Ishikawa (cell line): ENCODE measurements around the gene TMEM181.

Experiments used
- CEBPB ChIP-seq: IDR thresholded peaks from 2 replicates; pipeline ENCODE4 v1.6.1; 2012
- CREB1 ChIP-seq: IDR thresholded peaks from 2 replicates; pipeline ENCODE4 v1.6.1; 2012; ENCODE audit warnings: low read depth
- EGR1 ChIP-seq: IDR thresholded peaks from 2 replicates; pipeline ENCODE4 v1.6.1; 2012
- EP300 ChIP-seq: IDR thresholded peaks from 2 replicates; pipeline ENCODE4 v1.6.1; 2012; ENCODE audit warnings: borderline replicate concordance
- FOXM1 ChIP-seq: IDR thresholded peaks from 2 replicates; pipeline ENCODE4 v1.6.1; 2012; ENCODE audit warnings: low read depth, borderline replicate concordance
- MAX ChIP-seq: IDR thresholded peaks from 2 replicates; pipeline ENCODE4 v1.6.1; 2012
- NFIC ChIP-seq: IDR thresholded peaks from 2 replicates; pipeline ENCODE4 v1.6.1; 2012
- RAD21 ChIP-seq: IDR thresholded peaks from 2 replicates; pipeline ENCODE4 v1.6.1; 2012; ENCODE audit warnings: low read depth
- REST ChIP-seq: IDR thresholded peaks from 2 replicates; pipeline ENCODE4 v1.6.1; 2012; ENCODE audit warnings: low read depth, mild to moderate bottlenecking
- TAF1 ChIP-seq: IDR thresholded peaks from 2 replicates; pipeline ENCODE4 v1.6.1; 2012; ENCODE audit warnings: low read depth, mild to moderate bottlenecking
- TEAD4 ChIP-seq: IDR thresholded peaks from 2 replicates; pipeline ENCODE4 v1.6.1; 2012
- USF1 ChIP-seq: IDR thresholded peaks from 2 replicates; pipeline ENCODE4 v1.6.1; 2012
- YY1 ChIP-seq: IDR thresholded peaks from 2 replicates; pipeline ENCODE4 v1.6.1; 2012; ENCODE audit warnings: low read depth
- ZBTB7A ChIP-seq: IDR thresholded peaks from 2 replicates; pipeline ENCODE4 v1.6.1; 2012; ENCODE audit warnings: low read depth

GRCh38 chr6:158561321-158561884 lies 1.5 kb downstream of the TMEM181 start:
- TF ChIP-seq MAX, result no peak
- TF ChIP-seq CEBPB, result no peak
- TF ChIP-seq REST, result no peak
- TF ChIP-seq CREB1, result no peak
- no peak for TF ChIP-seq TAF1
- TF ChIP-seq FOXM1, result no peak
- no peak for TF ChIP-seq NFIC
- TF ChIP-seq EGR1, result no peak
- TF ChIP-seq EP300, result no peak
- TF ChIP-seq RAD21, result no peak
- TF ChIP-seq TEAD4, result no peak
- TF ChIP-seq USF1, result no peak
- TF ChIP-seq YY1, result no peak
- TF ChIP-seq ZBTB7A, result no peak
